HepG2 (cell line): ENCODE measurements around the gene P2RY8. TPM values are rescaled to one million over a fixed set of nuclear protein-coding genes. Genes with fewer than 3 reads are reported as not detected.

Experiments used
- ATAC-seq: fragments of 200-7000 bp; cut with Tn5 transposase; 3 replicates; pipeline ENCODE4 v1.9.1; 2020; ENCODE audit warnings: mild to moderate bottlenecking, moderate library complexity
- BruUV-seq: library from RNA; stranded (reverse); fragments of 400-500 nt; replicated peaks from 2 replicates; lab custom pipeline; 2021; lab: Mats Ljungman, UMichigan
- CTCF ChIA-PET: fragments of 300-600 bp; formaldehyde crosslinking; extraction: SDS; loops from one replicate; lab custom pipeline; 2021; ENCODE audit warnings: low total read pairs, inconsistent platforms, low intra/inter-chr PET ratio; lab: Yijun Ruan, JAX
- POLR2A ChIA-PET: fragments of 350-600 bp; sonication (Branson Sonifier 250); formaldehyde crosslinking; loops from one replicate; lab custom pipeline; 2020; ENCODE audit warnings: antibody characterized with exemption, inconsistent platforms; lab: Yijun Ruan, JAX
- DNase-seq: peaks from one replicate; pipeline ENCODE4 v3.0.0-alpha.2; 2015; ENCODE audit warnings: low spot score
- FAIRE-seq: peaks from 3 replicates; lab custom pipeline; 2011; peaks lifted over from hg19 to GRCh38; lab: Jason Lieb, UNC
- H2AFZ ChIP-seq: one replicate; pipeline ENCODE4 v1.6.1; 2011; ENCODE audit warnings: low read length, inconsistent platforms
- H3K27ac ChIP-seq: fragments of 300-600 bp; 3 replicates; pipeline ENCODE4 v1.8.0; 2011; ENCODE audit warnings: mixed run types, mild to moderate bottlenecking, mixed read lengths, low read length, inconsistent platforms; ENCODE audit not compliant: insufficient read depth; ENCODE audit errors: extremely low read length
- H3K27me3 ChIP-seq, 2 experiments: fragments of 200-600 bp in 1 of 2; 2 replicates in 1 of 2; 3 replicates in 1 of 2; pipeline versions ENCODE4 v1.6.0 to v1.8.0; 2011; ENCODE audit warnings: low read length in 2 of 2, mild to moderate bottlenecking in 2 of 2, moderate library complexity in 2 of 2, inconsistent platforms in 1 of 2; ENCODE audit not compliant: insufficient read depth in 2 of 2, control insufficient read depth in 1 of 2
- H3K36me3 ChIP-seq, 2 experiments: fragments of 200-600 bp in 1 of 2; replicated peaks in 1 of 2; 2 replicates in 1 of 2; 3 replicates in 1 of 2; pipeline versions ENCODE4 v1.5.1 to v1.8.0; 2011; ENCODE audit warnings: low read length in 2 of 2, inconsistent platforms in 1 of 2; ENCODE audit not compliant: insufficient read depth in 2 of 2, control insufficient read depth in 1 of 2
- H3K4me1 ChIP-seq: 2 replicates; pipeline ENCODE4 v1.5.1; 2012; ENCODE audit warnings: low read length, inconsistent platforms; ENCODE audit not compliant: insufficient read depth
- H3K4me2 ChIP-seq: 2 replicates; pipeline ENCODE4 v1.6.0; 2011; ENCODE audit warnings: low read depth, low read length, inconsistent platforms
- H3K4me3 ChIP-seq, 3 experiments: fragments of 200-600 bp in 1 of 3; sonication (generic), shearing (Covaris generic) in 1 of 3; replicated peaks in 1 of 3; 2 replicates each; pipeline ENCODE4 v1.5.1; 2011 to 2016; ENCODE audit warnings: low read length in 3 of 3, inconsistent platforms in 2 of 3, low read depth in 2 of 3, mild to moderate bottlenecking in 2 of 3, control low read depth in 1 of 3, mixed read lengths in 1 of 3; ENCODE audit not compliant: insufficient read depth in 1 of 3
- H3K79me2 ChIP-seq: one replicate; pipeline ENCODE4 v1.6.1; 2011; ENCODE audit warnings: low read length, inconsistent platforms; ENCODE audit not compliant: insufficient read depth
- H3K9ac ChIP-seq: 2 replicates; pipeline ENCODE4 v1.6.0; 2011; ENCODE audit warnings: mild to moderate bottlenecking, low read depth, low read length, inconsistent platforms; ENCODE audit not compliant: insufficient read depth
- H3K9me3 ChIP-seq: 2 replicates; pipeline ENCODE4 v1.5.1; 2012; ENCODE audit warnings: mild to moderate bottlenecking, low read length
- H4K20me1 ChIP-seq: 2 replicates; pipeline ENCODE4 v1.6.0; 2011; ENCODE audit warnings: inconsistent platforms, mild to moderate bottlenecking, low read length, moderate library complexity; ENCODE audit not compliant: insufficient read depth
- MIER3 ChIP-seq: IDR thresholded peaks from 2 replicates; pipeline ENCODE4 v1.6.1; 2016; ENCODE audit warnings: missing compliant biosample characterization, borderline replicate concordance
- SCMH1 ChIP-seq: sonication (generic); formaldehyde crosslinking; IDR thresholded peaks from 2 replicates; pipeline ENCODE4 v1.9.0; 2021; ENCODE audit warnings: missing genetic modification reagents, mild to moderate bottlenecking, borderline replicate concordance
- TCF7 ChIP-seq: sonication (generic); IDR thresholded peaks from 2 replicates; pipeline ENCODE4 v1.6.1; 2016; ENCODE audit warnings: antibody characterized with exemption, low read depth
- ZBTB7A ChIP-seq: sonication (generic); formaldehyde crosslinking; IDR thresholded peaks from 2 replicates; pipeline ENCODE4 v1.8.0; 2022; ENCODE audit warnings: mild to moderate bottlenecking, missing genetic modification reagents
- ZNF235 ChIP-seq: sonication (generic); formaldehyde crosslinking; IDR thresholded peaks from 2 replicates; pipeline ENCODE4 v1.8.1; 2023; ENCODE audit warnings: mild to moderate bottlenecking, missing genetic modification reagents, borderline replicate concordance
- ZNF331 ChIP-seq: sonication (generic); formaldehyde crosslinking; IDR thresholded peaks from 2 replicates; pipeline ENCODE4 v1.4.0; 2020; ENCODE audit warnings: missing genetic modification reagents
- ZNF431 ChIP-seq: sonication (generic); formaldehyde crosslinking; IDR thresholded peaks from 2 replicates; pipeline ENCODE4 v1.9.0; 2022; ENCODE audit warnings: missing genetic modification reagents, low read depth, mild to moderate bottlenecking, borderline replicate concordance
- ZNF580 ChIP-seq: IDR thresholded peaks from 2 replicates; pipeline ENCODE4 v1.6.1; 2016; ENCODE audit warnings: low read depth, borderline replicate concordance
- ZSCAN9 ChIP-seq: IDR thresholded peaks from 2 replicates; pipeline ENCODE4 v1.6.1; 2016; ENCODE audit warnings: borderline replicate concordance
- WGBS: methylation state at CpG from one replicate; pipeline ENCODE4 v1.1.6; 2017; ENCODE audit warnings: low lambda C conversion rate; 5-methylcytosine and 5-hydroxymethylcytosine counted together
- in situ Hi-C: cut with HindIII; loops from 2 replicates; pipeline ENCODE4 v1.10.0; 2017; ENCODE audit warnings: low pct_unique_long_range_greater_than_20kb; ENCODE audit not compliant: extremely low pct_ligation_motif_present
- intact Hi-C: fragments of 100-400 bp; cut with micrococcal nuclease; formaldehyde crosslinking; loops from one replicate; pipeline ENCODE4 v1.10.0; 2022; ENCODE audit not compliant: unreplicated experiment
- polyA plus RNA-seq, 8 experiments: library from polyadenylated mRNA; depleted of rRNA in 3 of 8; stranded (reverse) in 7 of 8; unstranded in 1 of 8; fragments of >200 nt; fragmentation: Illumina TruSeq in 4 of 8; extraction: Trizol in 4 of 8; gene quantifications; 2 replicates each; pipeline versions ENCODE4 v1.2.1 to v1.2.3, GENCODE V29; 2011 to 2016; ENCODE audit warnings: low read depth in 4 of 8, missing spikeins in 1 of 8, mixed read lengths in 1 of 8; ENCODE audit not compliant: insufficient read depth in 1 of 8
- total RNA-seq, 5 experiments: library from RNA; depleted of rRNA; stranded (reverse); fragments of >200 nt; fragmentation: Illumina TruSeq; extraction: Trizol; gene quantifications; 2 replicates each; pipeline ENCODE4 v1.2.3, GENCODE V29; 2016; ENCODE audit warnings: low read depth in 1 of 5
- TF ChIP-seq, protein P1 (sequence below): sonication (generic); formaldehyde crosslinking; IDR thresholded peaks from 2 replicates; pipeline ENCODE4 v1.5.0; 2020; ENCODE audit warnings: missing genetic modification reagents
- TF ChIP-seq, protein P2 (sequence below): sonication (generic); formaldehyde crosslinking; IDR thresholded peaks from 2 replicates; pipeline ENCODE4 v1.4.0; 2020; ENCODE audit warnings: missing genetic modification reagents

The P2RY8 gene
- total and polyA plus RNA-seq, 2 of the 13 experiments (the other 11 are each of a cell fraction or from before 2014, with no cell fraction given): 1.0 to 1.3 TPM

- Histone ChIP-seq H3K4me3 (no peak overlapping the region), H3K9me3 (no peaks in the 10 kb centered on the region; the same call in 1 of the 2 replicates), H3K4me1 (peaks cover 6% of the 10 kb centered on the region), H2AFZ (no peak overlapping the region), H3K27me3 (no peaks in the 10 kb centered on the region), H4K20me1 (no peaks in the 10 kb centered on the region), H3K9ac (no peak overlapping the region), H3K79me2 (no peaks in the 10 kb centered on the region), H3K36me3 (no peaks in the 10 kb centered on the region), H3K27ac (no peak overlapping the region), H3K4me2 (no peak overlapping the region)
- POLR2A ChIA-PET: no interaction called here
- in situ Hi-C loops: no loop called here
- 82% methylated on average over 6 of the region's 6 CpGs for WGBS
- ATAC-seq: no peak
- BruUV-seq: no TSS peak
- CTCF ChIA-PET: no interaction called here
- TF ChIP-seq ZSCAN9 (CRISPR knock-in tag) (no peak), MIER3 (CRISPR knock-in tag) (no peak), SCMH1 (no peak), ZNF580 (no peak), ZBTB7A (CRISPR knock-in tag) (no peak), TCF7 (no peak)
- intact Hi-C loops: loop anchor here (10.0 kb wide), 1 partner anchor 55 kb away; no protein-coding TSS in a partner anchor
- no peak for DNase-seq
- FAIRE-seq: no peak
Observed at GRCh38 chrX:1529756-1530155, 7.2 kb downstream of the P2RY8 start.

DNA sequence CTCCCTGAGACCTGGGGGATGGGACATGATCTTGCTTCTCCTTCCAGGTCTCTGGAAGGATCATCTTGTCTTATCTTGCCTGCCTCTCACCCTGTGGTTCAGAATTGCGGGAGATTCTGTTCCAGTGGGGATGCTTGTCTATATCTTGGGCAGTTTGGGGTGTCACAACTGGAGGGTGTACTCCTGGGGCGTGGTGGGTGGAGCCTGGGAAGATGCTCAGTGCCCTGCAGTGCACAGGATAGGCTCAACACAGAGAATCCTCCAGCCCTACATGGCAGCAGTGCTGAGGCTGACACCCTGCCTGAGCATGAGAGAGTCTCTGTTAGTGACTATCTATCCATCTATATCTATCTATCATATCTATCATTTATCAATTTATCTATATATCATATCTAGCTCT lies 7.7 kb downstream of the P2RY8 start:
- H3K27me3 ChIP-seq: no peaks in the 10 kb centered on the region
- no TSS peak for BruUV-seq
- TF ChIP-seq ZNF331 (CRISPR knock-in tag) (no peak), ZNF235 (CRISPR knock-in tag) (no peak), ZNF431 (CRISPR knock-in tag) (no peak)
- TF ChIP-seq, protein P1, sequence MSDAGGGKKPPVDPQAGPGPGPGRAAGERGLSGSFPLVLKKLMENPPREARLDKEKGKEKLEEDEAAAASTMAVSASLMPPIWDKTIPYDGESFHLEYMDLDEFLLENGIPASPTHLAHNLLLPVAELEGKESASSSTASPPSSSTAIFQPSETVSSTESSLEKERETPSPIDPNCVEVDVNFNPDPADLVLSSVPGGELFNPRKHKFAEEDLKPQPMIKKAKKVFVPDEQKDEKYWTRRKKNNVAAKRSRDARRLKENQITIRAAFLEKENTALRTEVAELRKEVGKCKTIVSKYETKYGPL (CRISPR knock-in tag): no peak
- TF ChIP-seq, protein P2, sequence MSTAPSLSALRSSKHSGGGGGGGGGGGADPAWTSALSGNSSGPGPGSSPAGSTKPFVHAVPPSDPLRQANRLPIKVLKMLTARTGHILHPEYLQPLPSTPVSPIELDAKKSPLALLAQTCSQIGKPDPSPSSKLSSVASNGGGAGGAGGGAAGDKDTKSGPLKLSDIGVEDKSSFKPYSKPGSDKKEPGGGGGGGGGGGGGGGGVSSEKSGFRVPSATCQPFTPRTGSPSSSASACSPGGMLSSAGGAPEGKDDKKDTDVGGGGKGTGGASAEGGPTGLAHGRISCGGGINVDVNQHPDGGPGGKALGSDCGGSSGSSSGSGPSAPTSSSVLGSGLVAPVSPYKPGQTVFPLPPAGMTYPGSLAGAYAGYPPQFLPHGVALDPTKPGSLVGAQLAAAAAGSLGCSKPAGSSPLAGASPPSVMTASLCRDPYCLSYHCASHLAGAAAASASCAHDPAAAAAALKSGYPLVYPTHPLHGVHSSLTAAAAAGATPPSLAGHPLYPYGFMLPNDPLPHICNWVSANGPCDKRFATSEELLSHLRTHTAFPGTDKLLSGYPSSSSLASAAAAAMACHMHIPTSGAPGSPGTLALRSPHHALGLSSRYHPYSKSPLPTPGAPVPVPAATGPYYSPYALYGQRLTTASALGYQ (CRISPR knock-in tag): no peak
- TF ChIP-seq, all 625 proteins: peak for 0
- CTCF ChIA-PET: no interaction called here
- Histone ChIP-seq H3K27ac (no peak overlapping the region), H3K9ac (no peak overlapping the region), H3K9me3 (no peaks in the 10 kb centered on the region; the same call in 1 of the 2 replicates), H3K4me2 (no peak overlapping the region), H2AFZ (no peak overlapping the region), H3K79me2 (no peaks in the 10 kb centered on the region), H3K4me1 (peaks cover 2% of the 10 kb centered on the region), H3K36me3 (no peaks in the 10 kb centered on the region), H3K4me3 (no peak overlapping the region), H4K20me1 (no peaks in the 10 kb centered on the region)
- no peak for ATAC-seq
- POLR2A ChIA-PET: no interaction called here
- no peak for FAIRE-seq
- no peak for DNase-seq
- no CpG with 5 or more reads among the region's 2 CpGs for WGBS
- in situ Hi-C loops (no loop called here), intact Hi-C loops (no loop called here)
